Skin of body (tissue), 2 donors: Measurements from ENCODE around the gene NUDT12. TPM values are rescaled to one million over a fixed set of nuclear protein-coding genes. Genes with fewer than 3 reads are reported as not detected.

Source experiments
- DNase-seq: peaks from one replicate; lab custom pipeline; 2025; lab: John Stamatoyannopoulos, UW
- total RNA-seq: library from RNA; depleted of rRNA; stranded (reverse); fragments of >200 nt; gene quantifications from one replicate; pipeline ENCODE4 v1.2.3, GENCODE V29; 2014

NUDT12 gene
- total RNA-seq, 1 donor from 2014 or later, result 14.6 TPM

DNA sequence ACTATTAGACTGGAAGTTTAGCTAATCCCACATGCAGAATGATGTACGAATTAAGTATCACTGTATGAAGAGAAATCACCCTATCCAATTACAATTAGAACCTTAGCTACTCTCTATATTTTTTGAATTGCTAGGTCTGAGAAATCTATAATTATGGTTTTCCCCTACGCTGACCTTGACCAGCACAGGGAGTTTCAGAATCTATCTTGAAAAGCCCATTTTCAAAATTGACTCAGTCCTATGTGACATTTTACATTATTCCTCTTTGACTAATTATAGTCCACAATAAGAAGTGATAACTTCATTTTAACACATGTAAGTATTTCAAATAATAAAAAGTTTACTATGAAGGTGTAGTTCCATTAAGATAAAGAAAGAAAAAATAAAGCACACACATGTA is 21.5 kb downstream of the NUDT12 start:
- no peak for DNase-seq

DNA sequence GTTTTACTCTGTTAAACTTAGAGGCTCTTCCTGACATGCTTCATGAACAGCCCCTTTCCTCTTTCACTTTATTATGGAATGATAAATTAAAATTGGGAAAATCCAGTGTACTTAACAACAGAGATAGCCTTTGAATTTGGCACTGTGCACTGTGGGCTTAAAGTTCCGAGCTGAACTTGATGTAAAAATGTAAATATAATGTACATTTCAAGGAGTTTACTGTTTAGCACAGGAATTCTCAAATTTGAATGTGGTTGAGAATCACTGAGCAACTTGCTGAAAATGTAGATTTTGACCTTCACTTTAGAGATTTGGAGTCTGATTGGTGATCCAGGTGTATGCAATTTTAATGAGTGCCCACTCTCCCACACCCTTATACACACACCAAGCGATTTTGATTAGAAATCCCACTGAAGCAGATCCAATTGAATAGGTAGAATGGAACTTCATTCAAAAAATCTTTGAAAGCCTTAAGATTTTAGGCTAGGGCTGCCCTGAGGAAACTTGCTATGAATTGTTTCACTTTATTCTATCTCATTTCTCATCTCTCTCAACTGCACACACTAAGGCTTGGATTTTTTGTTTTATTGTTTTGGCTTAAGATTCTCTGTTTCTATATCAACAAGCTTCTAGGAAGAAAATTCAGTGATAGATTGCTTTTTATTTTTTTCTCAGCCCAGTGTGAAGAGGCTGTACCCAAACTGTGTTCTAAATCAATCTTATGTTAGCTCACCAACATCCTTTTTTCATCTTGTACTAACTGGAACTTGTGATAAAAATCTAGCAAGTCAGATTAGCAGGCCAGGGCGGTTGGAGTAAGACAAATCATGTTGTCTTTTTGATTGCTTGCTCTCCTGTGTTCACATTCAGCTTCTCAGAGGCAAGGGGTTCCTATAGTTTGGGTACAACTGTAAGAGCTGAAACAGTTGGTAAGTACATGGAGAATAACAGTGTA is 22.9 kb downstream of the NUDT12 start:
- no peak for DNase-seq

DNA sequence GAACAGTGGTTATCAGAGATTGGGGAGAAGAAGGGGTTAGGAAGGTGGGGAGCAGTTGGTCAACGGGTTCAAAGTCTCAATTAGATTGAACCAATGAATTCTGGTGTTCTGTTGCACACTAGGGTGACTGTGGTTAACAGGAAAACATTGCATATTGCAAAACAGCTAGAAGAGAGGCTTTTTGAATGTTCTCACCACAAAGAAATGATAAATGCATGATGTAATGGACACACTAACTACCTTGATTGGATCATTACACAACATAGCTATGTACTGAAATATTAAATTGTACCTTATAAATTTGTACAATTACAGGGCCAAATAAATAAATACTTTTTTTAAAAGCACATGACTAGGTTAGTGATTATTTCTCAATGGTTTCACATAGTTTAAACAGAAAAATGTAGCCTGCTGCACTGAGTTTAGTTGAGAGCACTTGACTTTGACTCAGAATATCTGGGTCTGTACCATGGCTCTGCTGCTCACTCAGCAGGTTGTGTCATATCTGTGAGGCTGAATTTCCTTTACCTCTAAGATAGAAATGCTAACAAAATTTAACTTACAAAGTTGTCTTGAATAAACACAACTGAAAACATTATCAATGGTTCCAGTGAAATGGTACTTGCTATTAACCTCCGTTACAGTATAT is 30.4 kb downstream of the NUDT12 start:
- no peak for DNase-seq

DNA sequence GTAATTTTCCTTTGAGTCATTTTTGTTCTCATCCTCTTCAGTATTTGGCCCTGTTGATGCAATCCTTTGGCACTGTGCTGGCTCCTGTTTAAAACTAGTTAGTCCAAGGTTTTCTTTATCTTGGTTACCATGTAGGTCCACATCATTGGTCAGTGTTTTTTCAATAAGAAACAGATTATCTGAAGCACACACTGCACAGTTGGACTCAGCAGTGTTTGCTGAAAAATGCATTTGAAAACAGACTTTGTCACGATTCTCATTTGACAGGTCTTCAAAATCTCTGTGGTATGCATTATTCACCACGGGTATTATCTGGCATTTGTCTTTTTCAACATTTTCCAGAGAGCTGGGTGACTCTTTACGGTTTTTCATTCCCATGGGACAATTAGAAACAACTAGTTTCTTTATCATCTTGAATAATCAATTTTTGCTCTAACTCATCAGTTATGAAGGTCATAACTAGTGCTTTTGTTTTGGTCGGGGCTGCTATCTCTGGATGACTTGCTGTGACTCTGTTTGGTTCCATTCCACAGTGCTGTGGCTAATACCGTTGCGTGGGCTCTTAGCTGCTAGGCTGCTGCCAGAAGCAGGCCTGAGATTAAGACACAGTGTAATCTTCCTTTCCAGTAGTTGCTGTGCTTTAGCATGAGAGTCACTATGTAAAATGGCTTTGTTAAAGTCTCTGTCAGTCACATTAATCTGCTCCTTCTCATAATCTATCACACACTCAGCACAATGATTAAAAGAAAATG is 36.2 kb downstream of the NUDT12 start:
- no peak for DNase-seq

GRCh38 chr5:103525361-103525760 is 37.2 kb downstream of the NUDT12 start:
- DNase-seq, result no peak

- DNase-seq, result no peak
Observed at GRCh38 chr5:103523319-103523718, 39.3 kb downstream of the NUDT12 start.

DNA sequence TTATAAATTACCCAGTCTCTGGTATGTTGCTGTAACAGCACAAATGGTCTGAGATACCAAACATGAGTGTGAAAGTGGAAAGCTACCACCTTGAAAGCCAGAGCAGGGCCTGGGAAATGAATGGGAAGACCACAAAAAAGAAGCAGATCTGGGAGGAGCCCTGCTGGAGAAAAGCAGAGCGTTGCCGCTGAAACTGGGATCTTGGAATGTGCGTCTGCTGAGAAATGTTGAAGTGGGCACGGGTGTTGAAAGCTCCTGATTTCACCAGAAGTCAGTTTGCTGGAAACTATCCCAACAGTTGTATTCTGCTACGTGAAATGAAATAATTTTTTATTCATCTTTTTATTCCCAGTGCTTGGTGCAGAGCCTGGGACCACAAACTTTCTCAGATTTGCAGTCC is 40.0 kb downstream of the NUDT12 start:
- no peak for DNase-seq

DNA sequence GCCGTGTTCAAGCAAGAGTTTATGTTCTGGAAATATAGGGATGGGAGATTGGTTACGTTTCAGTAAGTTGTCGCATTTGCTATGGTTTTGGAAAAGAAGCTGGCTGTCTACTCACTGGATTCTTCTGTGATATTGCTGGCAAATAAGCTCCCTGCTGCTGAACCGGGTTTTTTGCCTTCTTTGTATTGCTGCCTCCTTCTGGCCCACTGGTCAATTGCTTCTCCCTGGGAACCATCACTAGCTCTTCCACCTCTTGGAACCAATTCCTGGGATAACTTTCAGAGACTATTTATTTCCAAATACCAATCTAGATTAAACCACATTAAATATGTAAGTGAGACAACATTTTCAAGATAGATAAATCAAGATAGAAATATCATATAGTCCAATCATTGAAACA is 43.0 kb downstream of the NUDT12 start:
- DNase-seq, result no peak

- no peak for DNase-seq
Observed at GRCh38 chr5:103514371-103514770, 48.2 kb downstream of the NUDT12 start.

DNA sequence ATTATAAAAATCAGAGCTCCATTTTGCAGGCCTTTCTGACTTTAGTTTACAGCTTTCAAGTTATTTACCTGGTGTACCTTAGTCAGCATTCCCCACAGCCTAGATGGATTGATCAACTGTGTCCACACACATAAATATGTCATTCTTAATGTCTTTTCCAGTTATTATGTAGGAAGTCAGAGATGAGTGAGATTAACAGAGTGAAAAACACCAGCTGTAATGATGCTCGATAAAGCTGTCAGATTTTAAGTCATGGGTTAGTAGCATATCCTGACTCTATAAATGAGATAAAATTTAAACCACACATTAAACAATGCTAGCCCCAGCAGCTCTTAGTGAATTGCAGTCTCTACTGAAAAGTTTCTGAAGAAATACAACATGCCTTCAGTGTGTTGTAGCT is 48.9 kb downstream of the NUDT12 start:
- no peak for DNase-seq

DNA sequence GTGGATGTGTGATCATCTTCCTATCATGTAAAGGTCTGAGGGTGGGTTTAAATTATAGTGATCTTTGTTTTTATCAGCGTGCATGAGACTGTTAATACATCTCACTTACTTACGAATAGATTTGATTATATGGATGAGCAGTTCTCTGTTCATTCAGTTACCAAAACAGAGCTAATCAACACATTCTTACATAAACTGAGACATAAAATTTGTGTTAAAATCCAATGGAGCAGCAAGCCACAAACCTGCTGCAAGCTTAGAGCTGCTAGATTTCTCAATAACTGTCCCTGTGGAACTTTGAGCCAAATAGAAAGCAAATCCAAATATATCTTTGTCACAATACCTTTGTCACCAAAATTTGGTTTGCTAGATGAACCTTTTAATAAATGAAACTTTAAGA is 50.1 kb downstream of the NUDT12 start:
- DNase-seq, result no peak

DNA sequence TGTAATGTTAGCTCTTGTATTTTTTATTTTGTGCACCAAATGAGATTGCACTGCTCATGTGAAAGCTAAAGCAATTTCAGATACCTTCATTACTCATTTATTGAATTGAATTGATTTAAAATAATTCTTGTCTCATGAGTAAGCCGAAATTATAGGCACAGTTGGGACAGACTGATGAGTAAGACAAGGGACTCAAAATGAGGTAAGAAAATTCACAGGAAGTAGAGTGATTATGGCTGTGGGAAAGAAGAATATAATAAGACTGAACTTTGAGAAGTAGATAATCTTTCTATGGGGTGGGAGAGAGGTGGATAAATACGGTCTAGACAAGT is 51.1 kb downstream of the NUDT12 start:
- DNase-seq, result no peak

- no peak for DNase-seq
Observed at GRCh38 chr5:103510851-103511553, 51.6 kb downstream of the NUDT12 start.

DNA sequence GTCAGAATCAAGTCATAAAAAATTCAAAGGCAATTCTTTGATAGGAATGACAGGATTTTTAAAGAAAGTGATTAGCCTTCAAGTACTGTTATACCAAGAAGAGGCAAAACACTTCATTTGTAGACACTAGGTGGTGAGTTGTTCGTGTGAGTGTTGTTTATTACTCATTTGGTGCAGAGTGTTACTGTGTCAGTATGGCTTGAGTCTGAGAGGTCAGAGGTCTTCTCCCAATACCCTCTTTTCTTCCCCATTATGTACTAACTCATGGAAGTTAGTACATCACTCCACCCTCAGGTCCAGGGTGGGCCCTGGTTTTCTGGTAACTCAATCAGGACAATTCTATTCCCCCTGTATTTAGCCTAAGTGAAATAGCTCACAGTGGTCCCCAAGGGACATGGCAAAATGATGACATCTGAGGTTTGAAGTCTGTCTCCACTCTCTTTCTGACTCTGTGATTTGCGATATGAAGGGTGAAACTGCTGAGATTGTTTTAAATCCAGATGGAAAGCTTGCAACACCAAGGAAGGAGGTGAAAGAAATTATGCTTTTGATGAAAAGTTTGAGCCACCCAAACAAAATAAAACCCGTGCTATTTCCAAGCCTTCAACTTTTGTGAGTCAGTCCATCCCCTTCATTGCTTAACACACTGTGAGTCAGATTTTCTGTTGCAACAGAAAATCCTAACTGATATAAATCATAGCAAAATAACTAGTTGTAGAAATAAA is 56.8 kb downstream of the NUDT12 start:
- no peak for DNase-seq

DNA sequence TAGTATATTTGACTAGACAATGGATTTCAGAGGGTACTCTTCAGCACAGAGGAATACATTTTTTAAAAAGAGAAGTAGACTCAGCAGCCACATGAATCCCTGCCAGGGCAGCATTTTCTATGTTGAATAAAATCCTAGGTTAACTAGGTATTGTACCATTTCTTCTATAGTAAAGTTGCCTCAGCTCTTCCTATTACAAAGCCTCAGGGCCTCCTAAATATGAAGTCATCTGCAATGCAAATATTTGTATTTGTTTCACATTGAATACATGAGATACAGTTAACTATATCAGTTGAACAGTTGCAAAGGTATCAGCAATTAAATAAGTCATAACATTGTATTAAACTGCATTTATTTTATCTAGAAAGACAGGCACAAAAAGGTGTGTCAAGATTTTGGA is 59.5 kb downstream of the NUDT12 start:
- DNase-seq, result no peak

GRCh38 chr5:103502662-103503061 is 59.9 kb downstream of the NUDT12 start:
- DNase-seq, result no peak
